SK-N-SH treated with all-trans-retinoic acid at 6 μM for 48 hours (cell line): Measurements from ENCODE around the gene FAR1.

ENCODE experiments used
- ARNTL ChIP-seq: fragments of 450-650 bp; formaldehyde crosslinking; IDR thresholded peaks from 2 replicates; pipeline ENCODE4 v1.5.0; 2020; ENCODE audit warnings: low read depth, mild to moderate bottlenecking, moderate library complexity, borderline replicate concordance
- BACH2 ChIP-seq: fragments of 250-450 bp; sonication (Bioruptor Pico); IDR thresholded peaks from 2 replicates; pipeline ENCODE4 v1.9.0; 2021; ENCODE audit warnings: mild to moderate bottlenecking, borderline replicate concordance
- CREB5 ChIP-seq: fragments of 250-450 bp; sonication (Bioruptor Pico); IDR thresholded peaks from 2 replicates; pipeline ENCODE4 v1.5.1; 2020; ENCODE audit warnings: low read depth, mild to moderate bottlenecking, moderate library complexity
- GLIS3 ChIP-seq: fragments of 250-450 bp; sonication (Bioruptor Pico); IDR thresholded peaks from 2 replicates; pipeline ENCODE4 v1.5.0; 2020; ENCODE audit warnings: mild to moderate bottlenecking, moderate library complexity
- OSR1 ChIP-seq: fragments of 250-450 bp; sonication (Bioruptor Pico); IDR thresholded peaks from 2 replicates; pipeline ENCODE4 v1.8.0; 2022; ENCODE audit warnings: moderate library complexity, mild to moderate bottlenecking, inconsistent platforms
- ZC3H10 ChIP-seq: fragments of 250-450 bp; sonication (Bioruptor Pico); IDR thresholded peaks from 2 replicates; pipeline ENCODE4 v1.5.1; 2021; ENCODE audit warnings: mild to moderate bottlenecking, moderate library complexity
- ZFP3 ChIP-seq: fragments of 250-450 bp; sonication (Bioruptor Pico); IDR thresholded peaks from 2 replicates; pipeline ENCODE4 v1.5.0; 2020; ENCODE audit warnings: mild to moderate bottlenecking, moderate library complexity
- ZNF8 ChIP-seq: fragments of 450-650 bp; formaldehyde crosslinking; IDR thresholded peaks from 2 replicates; pipeline ENCODE4 v1.5.0; 2020; ENCODE audit warnings: mild to moderate bottlenecking, moderate library complexity

- TF ChIP-seq ZC3H10 (CRISPR knock-in tag) (no peak), BACH2 (CRISPR knock-in tag) (no peak), ARNTL (CRISPR knock-in tag) (no peak), ZFP3 (CRISPR knock-in tag) (no peak), ZNF8 (CRISPR knock-in tag) (no peak), CREB5 (CRISPR knock-in tag) (no peak), GLIS3 (CRISPR knock-in tag) (no peak), OSR1 (CRISPR knock-in tag) (no peak)
Measured at GRCh38 chr11:13692172-13692571, 23.7 kb downstream of the FAR1 start.
